H54 (cell line): ENCODE data around the gene PLSCR5.

Experiments
- DNase-seq: peaks from one replicate; pipeline ENCODE4 v3.0.0; 2011; ENCODE audit warnings: low spot score, mixed read lengths; ENCODE audit not compliant: insufficient read length
- FAIRE-seq: peaks from 3 replicates; lab custom pipeline; 2011; peaks lifted over from hg19 to GRCh38; lab: Jason Lieb, UNC
- POLR2A ChIP-seq: IDR thresholded peaks from 2 replicates; pipeline ENCODE4 v1.6.1; 2011; ENCODE audit warnings: low read depth, mild to moderate bottlenecking, low read length

PLSCR5 gene

DNA sequence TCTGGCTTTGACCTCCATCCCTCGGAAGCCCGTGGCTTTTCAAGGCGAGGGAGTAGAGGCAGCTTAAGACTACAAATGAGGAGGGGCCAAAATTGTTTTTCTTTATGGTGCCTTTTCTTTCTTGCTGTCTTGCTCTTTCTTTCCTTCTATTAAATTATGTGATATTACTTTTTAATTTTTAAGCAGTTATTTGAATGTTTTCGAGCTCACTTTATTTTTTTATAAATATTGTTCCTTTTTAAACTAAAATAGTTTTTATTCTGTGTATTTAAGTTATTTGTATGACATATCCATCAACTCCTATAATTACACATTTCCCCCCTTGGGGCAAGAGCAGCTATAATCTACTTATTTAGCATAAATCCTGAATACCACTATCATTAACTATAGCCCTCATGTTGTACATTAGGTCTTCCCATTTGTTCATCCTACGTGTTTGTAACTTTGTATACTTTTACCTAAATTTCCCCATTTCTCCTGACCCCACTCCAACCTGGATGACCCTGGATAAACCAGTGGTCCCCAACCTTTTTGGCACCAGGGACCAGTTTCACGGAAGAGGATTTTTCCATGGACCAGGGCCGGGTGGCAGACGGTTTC lies 60.1 kb downstream of the PLSCR5 start:
- FAIRE-seq (no peak), DNase-seq (no peak)
- TF ChIP-seq POLR2A = no peak

DNA sequence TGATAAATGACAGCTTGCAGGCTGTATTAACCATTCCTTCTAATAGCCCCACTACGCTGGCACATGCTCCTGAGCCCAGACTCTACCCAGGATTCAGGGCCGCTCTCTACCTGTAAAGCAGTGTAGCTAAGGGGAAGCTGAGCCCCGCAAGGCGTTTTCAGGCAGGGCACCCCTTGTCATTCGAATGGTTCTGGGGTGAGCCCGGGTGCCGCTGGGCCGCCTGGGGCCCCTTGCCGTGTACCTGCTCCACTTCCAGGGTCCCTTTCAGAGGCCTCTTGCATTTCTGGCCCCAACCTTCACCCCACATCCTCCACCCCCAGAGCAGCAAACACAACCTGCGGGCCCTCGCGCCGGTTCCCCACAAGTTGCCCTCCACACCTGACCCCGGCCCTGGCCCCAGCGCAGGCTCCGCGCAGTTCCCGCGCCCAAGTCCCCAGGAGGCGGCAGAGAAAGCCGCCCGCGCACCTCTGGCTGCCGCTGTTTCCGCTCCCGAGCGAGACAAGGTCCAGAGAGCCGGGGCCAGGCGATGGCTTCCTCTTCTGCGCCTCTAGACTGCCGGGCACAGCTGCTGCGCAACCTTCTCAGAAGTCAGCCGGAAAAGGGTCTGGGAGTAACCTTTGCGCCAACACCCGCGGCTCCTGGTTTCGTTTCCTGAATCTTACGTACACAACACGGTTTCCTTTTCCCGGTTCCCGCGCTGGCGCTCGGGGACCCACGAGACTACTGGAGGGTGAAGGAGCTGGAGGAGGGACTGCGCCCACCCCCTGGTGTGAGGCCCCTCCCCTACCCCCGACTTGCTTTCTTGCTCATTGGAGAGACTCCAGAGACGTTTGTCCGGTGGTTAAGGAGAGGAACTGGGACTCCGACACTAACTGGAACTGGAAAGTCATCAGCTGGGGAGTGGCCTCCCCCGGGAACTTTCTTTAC lies 60.9 kb downstream of the PLSCR5 start, which contains the start of gene PLSCR1:
TSS of gene PLSCR1 (minus strand) at position 606 of the 927 bp plus-strand sequence. CDS start 8,055 bp downstream, outside the sequence.
- DNase-seq (peak; percentile 82), FAIRE-seq (peak; percentile 97)
- TF ChIP-seq POLR2A = peak; percentile 53

DNA sequence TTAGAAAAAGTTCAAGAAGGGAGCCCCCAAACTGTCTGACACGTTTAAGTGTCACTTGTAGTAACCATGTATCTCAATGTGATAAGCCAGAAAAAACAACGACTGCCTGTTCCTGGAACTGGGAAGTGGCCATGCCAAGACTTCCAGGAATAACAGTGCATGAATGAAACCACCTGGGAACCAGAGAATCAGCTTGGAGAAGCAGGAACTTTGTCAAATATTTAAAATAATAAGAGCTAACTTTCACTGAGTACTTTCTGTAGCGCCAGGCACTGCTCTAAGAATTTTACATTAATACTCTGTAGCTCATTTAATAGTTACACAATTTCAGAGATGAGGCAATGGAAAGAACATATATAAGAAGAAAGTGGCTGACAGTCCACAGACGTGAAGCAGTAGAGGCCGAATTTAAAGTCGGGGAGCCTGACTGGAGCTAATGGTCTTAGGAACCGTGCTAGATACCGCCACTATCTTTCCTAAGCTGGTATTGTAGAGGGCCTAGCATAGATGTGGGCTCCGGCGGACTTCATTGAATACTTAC lies 61.6 kb downstream of the PLSCR5 start:
- no peak for DNase-seq
- no peak for TF ChIP-seq POLR2A
- FAIRE-seq = peak; percentile 62

DNA sequence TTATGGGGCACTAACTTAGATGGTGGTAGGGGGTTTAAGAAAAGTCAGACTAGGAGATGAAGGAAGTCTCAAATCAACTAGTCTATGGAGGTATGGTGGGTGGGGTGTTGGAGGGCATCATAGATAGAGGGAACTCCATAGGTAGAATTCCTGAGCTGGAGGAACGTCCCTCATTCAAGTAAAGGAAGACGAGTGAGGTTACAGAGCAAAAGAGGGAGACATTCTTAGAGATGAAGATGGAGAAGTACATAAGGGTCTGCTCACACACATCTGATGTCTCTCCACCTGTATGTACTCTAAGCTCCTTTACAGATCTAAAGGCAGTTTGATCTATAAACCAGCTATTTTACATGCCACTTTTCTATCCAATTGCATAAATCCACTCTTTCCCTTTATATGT lies 62.2 kb downstream of the PLSCR5 start:
- DNase-seq (no peak), FAIRE-seq (peak; percentile 41)
- TF ChIP-seq POLR2A = no peak

DNA sequence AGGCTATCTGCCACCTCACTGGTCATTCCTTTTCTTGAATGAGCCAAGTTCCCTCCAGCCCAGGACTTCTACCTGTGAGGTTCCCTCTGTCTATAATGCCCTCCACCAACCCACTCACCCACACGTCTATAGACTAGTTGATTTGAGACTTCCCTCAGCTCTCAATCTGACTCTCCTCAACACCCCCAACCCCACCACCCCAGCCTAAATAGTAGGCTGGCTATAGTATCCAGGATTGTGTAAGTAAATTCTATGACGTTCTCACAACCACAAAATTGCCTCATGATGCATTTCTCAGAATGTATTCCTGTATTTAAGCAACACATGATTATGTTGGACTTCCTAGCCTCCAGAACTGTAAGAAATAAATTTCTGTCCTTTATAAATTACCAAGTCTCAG lies 63.0 kb downstream of the PLSCR5 start:
- TF ChIP-seq POLR2A = no peak
- DNase-seq = no peak
- no peak for FAIRE-seq

DNA sequence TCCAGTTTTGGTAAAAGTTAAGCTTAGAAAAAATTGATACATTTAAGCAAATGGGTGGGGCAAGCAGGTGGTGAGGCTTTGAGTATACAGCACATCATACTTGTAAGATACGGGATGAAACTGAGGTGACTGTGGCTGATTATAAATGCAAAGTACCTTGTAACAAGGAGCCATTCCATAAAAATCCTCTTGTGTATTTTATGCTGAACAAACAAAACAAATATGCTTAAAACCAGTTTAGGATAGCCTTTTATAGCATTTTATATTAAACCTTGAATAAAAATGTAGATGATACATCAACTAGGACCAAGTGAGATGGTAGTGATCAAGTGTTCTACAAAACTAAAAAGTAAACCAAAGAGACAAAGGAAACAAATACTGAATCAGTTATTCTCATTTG lies 64.2 kb downstream of the PLSCR5 start:
- no peak for DNase-seq
- FAIRE-seq = no peak
- no peak for TF ChIP-seq POLR2A

DNA sequence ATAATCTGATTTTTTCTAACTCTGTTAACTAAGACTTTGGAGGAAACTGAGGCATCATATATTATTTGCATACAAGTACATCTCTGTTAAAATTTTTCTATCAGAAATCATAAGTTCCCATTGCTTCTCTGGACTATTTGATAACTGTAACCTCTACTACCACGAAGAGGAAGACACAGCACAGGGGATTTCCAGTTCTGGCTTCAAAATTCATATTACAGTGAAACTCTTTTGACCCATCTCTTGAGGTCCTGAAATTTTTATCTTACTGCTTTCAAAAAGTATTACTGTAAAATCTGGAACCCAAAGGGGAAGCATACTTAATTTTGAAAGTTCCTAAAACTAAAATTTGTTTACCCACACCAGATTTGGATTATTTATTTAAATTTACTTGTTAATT lies 64.9 kb downstream of the PLSCR5 start:
- DNase-seq (no peak), FAIRE-seq (no peak)
- TF ChIP-seq POLR2A = no peak

DNA sequence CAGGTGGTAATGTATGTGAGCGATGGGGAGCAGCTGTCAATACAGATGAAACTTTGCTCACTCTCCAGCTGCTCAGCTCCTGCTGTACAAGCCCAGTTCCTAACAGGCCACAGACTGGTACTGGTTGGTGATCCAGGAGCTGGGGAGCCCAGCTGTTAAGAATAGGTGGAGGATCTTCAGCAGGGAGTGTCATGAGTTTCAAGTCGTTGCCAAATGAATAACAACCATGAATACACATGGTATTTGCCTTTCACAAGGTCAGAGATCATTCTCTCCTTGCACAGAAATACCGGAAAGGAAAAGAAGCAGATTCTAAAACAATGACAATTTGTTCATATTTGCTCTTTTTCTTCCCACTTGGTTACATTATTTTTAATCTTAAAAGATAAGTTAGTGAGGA lies 65.8 kb downstream of the PLSCR5 start:
- FAIRE-seq (no peak), DNase-seq (no peak)
- no peak for TF ChIP-seq POLR2A

DNA sequence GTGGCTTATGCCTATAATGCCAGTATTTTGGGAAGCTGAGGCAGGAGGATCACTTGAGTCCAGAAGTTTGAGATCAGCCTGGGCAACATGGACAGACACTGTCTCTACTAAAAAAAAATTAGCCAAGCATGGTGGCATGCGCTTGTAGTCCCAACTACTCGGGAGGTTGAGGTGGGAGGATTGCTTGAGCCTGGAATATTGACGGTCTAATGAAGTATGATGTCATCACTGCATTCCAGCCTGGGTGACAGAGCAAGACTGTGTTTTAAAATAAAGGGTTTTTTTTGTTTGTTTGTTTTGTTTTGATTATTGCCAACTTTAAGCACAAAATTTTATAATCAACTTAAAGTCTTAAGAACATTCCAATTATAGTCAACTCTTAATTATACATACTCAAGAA lies 67.5 kb downstream of the PLSCR5 start:
- DNase-seq (no peak), FAIRE-seq (no peak)
- no peak for TF ChIP-seq POLR2A

DNA sequence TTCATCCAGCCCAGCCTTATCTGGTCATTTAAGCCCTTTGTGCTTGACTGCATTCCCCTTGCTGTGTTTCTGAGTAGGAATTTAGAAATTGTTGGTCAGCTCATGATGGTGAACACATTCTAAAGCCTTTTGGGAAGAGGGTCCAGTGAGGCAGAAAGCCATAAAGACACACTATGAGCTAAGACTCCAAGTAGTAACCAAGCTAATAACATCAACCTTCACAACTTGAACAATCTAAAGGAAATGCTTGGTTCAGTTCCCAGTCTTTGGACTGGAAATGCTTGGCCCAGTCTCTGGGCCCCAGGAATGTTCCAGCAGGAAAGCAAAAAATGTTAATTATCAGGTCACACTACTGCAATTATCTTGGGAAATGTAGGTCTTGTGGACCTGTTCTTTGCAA lies 68.5 kb downstream of the PLSCR5 start:
- FAIRE-seq = peak; percentile 64

More for the DNA sequence above, 68.5 kb downstream of the PLSCR5 start:
- no peak for TF ChIP-seq POLR2A
- no peak for DNase-seq
